ENCODE data around the gene PTGER4. TPM values are rescaled to one million over a fixed set of nuclear protein-coding genes. Genes with fewer than 3 reads are reported as not detected.

The PTGER4 gene
- total and polyA plus RNA-seq, 2 donors from 2014 or later: 8.5 to 17.2 TPM

GRCh38 chr5:40648150-40648549 lies 31.6 kb upstream of the PTGER4 start:
- FAIRE-seq: no peak
- intact Hi-C loops (cut with DNase I): no loop called here
- no peaks in the 10 kb centered on the region for H3K27me3 ChIP-seq (ENCODE audit: control insufficient read depth, insufficient read depth, low read length)
- TF ChIP-seq CTCF (IDR thresholded peaks at IDR 0.05; ENCODE audit: borderline replicate concordance, extremely low read depth, insufficient read depth): no peak
- no peaks in the 10 kb centered on the region for H3K4me1 ChIP-seq (ENCODE audit: control insufficient read depth in 2 of 3, insufficient read depth in 2 of 3, low read depth in 1 of 3, low read length in 3 of 3)
- H3K9ac ChIP-seq (ENCODE audit: low read length in 3 of 3): no peak overlapping the region
- H3K27ac ChIP-seq (ENCODE audit: low read depth in 2 of 2, low read length in 2 of 2): no peak overlapping the region
- no peak overlapping the region for H3K4me3 ChIP-seq (ENCODE audit: low read length in 3 of 3)
- no peak for DNase-seq
- H3K9me3 ChIP-seq (ENCODE audit: control insufficient read depth in 2 of 3, insufficient read depth in 1 of 3, low read length in 3 of 3): no peaks in the 10 kb centered on the region
- H3K36me3 ChIP-seq (ENCODE audit: control insufficient read depth in 2 of 3, insufficient read depth in 3 of 3, low read length in 3 of 3): no peaks in the 10 kb centered on the region

GRCh38 chr5:40649463-40650030 lies 30.2 kb upstream of the PTGER4 start:
- Histone ChIP-seq H3K9me3 (ENCODE audit: control insufficient read depth in 2 of 3, insufficient read depth in 1 of 3, low read length in 3 of 3) (no peaks in the 10 kb centered on the region), H3K4me3 (ENCODE audit: low read length in 3 of 3) (no peak overlapping the region), H3K36me3 (ENCODE audit: control insufficient read depth in 2 of 3, insufficient read depth in 3 of 3, low read length in 3 of 3) (no peaks in the 10 kb centered on the region), H3K4me1 (ENCODE audit: control insufficient read depth in 2 of 3, insufficient read depth in 2 of 3, low read depth in 1 of 3, low read length in 3 of 3) (no peaks in the 10 kb centered on the region), H3K27ac (ENCODE audit: low read depth in 2 of 2, low read length in 2 of 2) (no peak overlapping the region), H3K27me3 (ENCODE audit: control insufficient read depth, insufficient read depth, low read length) (no peaks in the 10 kb centered on the region), H3K9ac (ENCODE audit: low read length in 3 of 3) (no peak overlapping the region)
- TF ChIP-seq CTCF (IDR thresholded peaks at IDR 0.05; ENCODE audit: borderline replicate concordance, extremely low read depth, insufficient read depth): no peak
- intact Hi-C loops (cut with DNase I): no loop called here
- DNase-seq (no peak), FAIRE-seq (no peak)

GRCh38 chr5:40651201-40651600 lies 28.5 kb upstream of the PTGER4 start:
- Histone ChIP-seq H3K4me1 (ENCODE audit: control insufficient read depth in 2 of 3, insufficient read depth in 2 of 3, low read depth in 1 of 3, low read length in 3 of 3) (no peaks in the 10 kb centered on the region), H3K9ac (ENCODE audit: low read length in 3 of 3) (no peak overlapping the region), H3K27me3 (ENCODE audit: control insufficient read depth, insufficient read depth, low read length) (no peaks in the 10 kb centered on the region), H3K27ac (ENCODE audit: low read depth in 2 of 2, low read length in 2 of 2) (no peak overlapping the region), H3K4me3 (ENCODE audit: low read length in 3 of 3) (no peak overlapping the region), H3K36me3 (ENCODE audit: control insufficient read depth in 2 of 3, insufficient read depth in 3 of 3, low read length in 3 of 3) (no peaks in the 10 kb centered on the region), H3K9me3 (ENCODE audit: control insufficient read depth in 2 of 3, insufficient read depth in 1 of 3, low read length in 3 of 3) (no peaks in the 10 kb centered on the region)
- intact Hi-C loops (cut with DNase I): no loop called here
- FAIRE-seq (no peak), DNase-seq (peak in 3 of 5 donors; percentile 36 to 78 (median 58))
- no peak for TF ChIP-seq CTCF (IDR thresholded peaks at IDR 0.05; ENCODE audit: borderline replicate concordance, extremely low read depth, insufficient read depth)
